ENCODE measurements around the gene BRINP2. TPM values are rescaled to one million over a fixed set of nuclear protein-coding genes. Genes with fewer than 3 reads are reported as not detected.

BRINP2 gene
- total and polyA plus RNA-seq, 4 donors = 0.05 to 0.75 (median 0.36) TPM

GRCh38 chr1:177236962-177237361, 66.2 kb downstream of the BRINP2 start:
- Histone ChIP-seq H3K4me1 (ENCODE audit: control insufficient read depth in 4 of 4, insufficient read depth in 4 of 4, low read length in 3 of 4) (no peaks in the 10 kb centered on the region), H3K36me3 (ENCODE audit: control insufficient read depth in 4 of 4, insufficient read depth in 3 of 4, low read depth in 1 of 4, low read length in 3 of 4) (no peaks in the 10 kb centered on the region), H3K4me3 (ENCODE audit: low read depth in 1 of 3, low read length in 3 of 3) (no peak overlapping the region), H3K27me3 (ENCODE audit: control insufficient read depth in 4 of 4, insufficient read depth in 4 of 4, low read length in 3 of 4) (no peaks in the 10 kb centered on the region), H3K27ac (ENCODE audit: low read depth in 1 of 2, low read length in 2 of 2) (no peak overlapping the region), H3K9me3 (ENCODE audit: control insufficient read depth in 4 of 4, low read length in 3 of 4) (no peaks in the 10 kb centered on the region), H3K9ac (ENCODE audit: low read depth in 1 of 2, low read length in 2 of 2) (no peak overlapping the region)
- TF ChIP-seq JUND (IDR thresholded peaks at IDR 0.05) (no peak), GABPA (IDR thresholded peaks at IDR 0.05 in 1 of 2, conservative IDR thresholded peaks at IDR 0.05 in 1 of 2) (no peak), NR2F2 (IDR thresholded peaks at IDR 0.05) (no peak)
- 85% methylated on average over 4 of the region's 4 CpGs for WGBS
- DNase-seq (ENCODE audit: low spot score) = no peak

- Histone ChIP-seq H3K36me3 (ENCODE audit: control insufficient read depth in 4 of 4, insufficient read depth in 3 of 4, low read depth in 1 of 4, low read length in 3 of 4) (no peaks in the 10 kb centered on the region), H3K9me3 (ENCODE audit: control insufficient read depth in 4 of 4, low read length in 3 of 4) (no peaks in the 10 kb centered on the region), H3K4me3 (ENCODE audit: low read depth in 1 of 3, low read length in 3 of 3) (no peak overlapping the region), H3K27me3 (ENCODE audit: control insufficient read depth in 4 of 4, insufficient read depth in 4 of 4, low read length in 3 of 4) (no peaks in the 10 kb centered on the region), H3K27ac (ENCODE audit: low read depth in 1 of 2, low read length in 2 of 2) (no peak overlapping the region), H3K9ac (ENCODE audit: low read depth in 1 of 2, low read length in 2 of 2) (no peak overlapping the region), H3K4me1 (ENCODE audit: control insufficient read depth in 4 of 4, insufficient read depth in 4 of 4, low read length in 3 of 4) (no peaks in the 10 kb centered on the region)
- DNase-seq (ENCODE audit: low spot score) = no peak
- 74% methylated on average over 4 of the region's 4 CpGs for WGBS
- no peak for TF ChIP-seq YY1 (IDR thresholded peaks at IDR 0.05)
- no peak for TF ChIP-seq RXRA (IDR thresholded peaks at IDR 0.05)
- no peak for TF ChIP-seq CTCF (IDR thresholded peaks at IDR 0.05; ENCODE audit: low read depth, low read length, missing input control)
- no peak for TF ChIP-seq EGR1 (IDR thresholded peaks at IDR 0.05; ENCODE audit: low read depth in 2 of 2)
- no peak for TF ChIP-seq GABPA (IDR thresholded peaks at IDR 0.05 in 1 of 2, conservative IDR thresholded peaks at IDR 0.05 in 1 of 2)
- TF ChIP-seq FOXA1 (IDR thresholded peaks at IDR 0.05) = no peak
- no peak for TF ChIP-seq RAD21 (IDR thresholded peaks at IDR 0.05)
- no peak for TF ChIP-seq TAF1 (conservative IDR thresholded peaks at IDR 0.05)
- no peak for TF ChIP-seq REST (IDR thresholded peaks at IDR 0.05)
Observed at GRCh38 chr1:177238967-177239366, 68.2 kb downstream of the BRINP2 start.

GRCh38 chr1:177239792-177240191, 69.0 kb downstream of the BRINP2 start:
- 84% methylated on average over 2 of the region's 2 CpGs for WGBS
- Histone ChIP-seq H3K4me3 (ENCODE audit: low read depth in 1 of 3, low read length in 3 of 3) (no peak overlapping the region), H3K36me3 (ENCODE audit: control insufficient read depth in 4 of 4, insufficient read depth in 3 of 4, low read depth in 1 of 4, low read length in 3 of 4) (no peaks in the 10 kb centered on the region), H3K27me3 (ENCODE audit: control insufficient read depth in 4 of 4, insufficient read depth in 4 of 4, low read length in 3 of 4) (no peaks in the 10 kb centered on the region), H3K9me3 (ENCODE audit: control insufficient read depth in 4 of 4, low read length in 3 of 4) (no peaks in the 10 kb centered on the region), H3K9ac (ENCODE audit: low read depth in 1 of 2, low read length in 2 of 2) (no peak overlapping the region), H3K4me1 (ENCODE audit: control insufficient read depth in 4 of 4, insufficient read depth in 4 of 4, low read length in 3 of 4) (no peaks in the 10 kb centered on the region), H3K27ac (ENCODE audit: low read depth in 1 of 2, low read length in 2 of 2) (no peak overlapping the region)
- DNase-seq (ENCODE audit: low spot score) = no peak
- no peak for TF ChIP-seq SP1 (IDR thresholded peaks at IDR 0.05)
- no peak for TF ChIP-seq RAD21 (IDR thresholded peaks at IDR 0.05)
